Vagina (tissue), 2 donors: Measurements from ENCODE around the gene MPPED1.

ENCODE experiments used
- POLR2AphosphoS5 ChIP-seq, 2 donors: sonication (generic); formaldehyde crosslinking; IDR thresholded peaks; one replicate each; pipeline ENCODE4 v1.9.0; 2017; ENCODE audit warnings: antibody characterized with exemption in 2 of 2, mild to moderate bottlenecking in 2 of 2, low read depth in 1 of 2; ENCODE audit not compliant: insufficient read depth in 1 of 2
- TF ChIP-seq, protein P1 (sequence below), 3 experiments: fragments of 450-650 bp in 2 of 3; fragments of 200-600 bp in 1 of 3; sonication (generic) in 1 of 3; IDR thresholded peaks; one replicate each; pipeline ENCODE4 v1.5.1; 2017 to 2019; ENCODE audit warnings: antibody characterized with exemption in 3 of 3, mild to moderate bottlenecking in 2 of 3, moderate library complexity in 2 of 3

DNA sequence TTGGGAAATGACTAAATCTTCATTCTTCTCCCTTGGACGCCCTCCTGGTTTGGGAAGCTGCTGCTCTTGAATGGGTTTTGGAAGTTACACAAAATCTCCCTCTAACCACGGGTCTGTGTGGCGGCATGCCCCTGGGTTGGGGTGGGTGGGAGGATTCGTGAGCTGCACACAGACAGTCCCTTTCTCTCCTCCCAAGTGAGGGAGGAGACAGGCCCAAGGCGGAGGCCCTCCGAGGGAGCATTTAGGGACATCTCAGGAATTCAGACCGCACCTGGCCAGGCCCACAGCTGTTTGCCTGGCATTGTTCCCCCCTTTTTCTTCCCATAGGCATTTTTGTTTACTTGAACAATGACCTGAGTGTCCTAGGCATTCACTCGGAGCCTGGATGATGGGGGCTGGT, 94.1 kb downstream of the MPPED1 start:
- TF ChIP-seq, protein P1, sequence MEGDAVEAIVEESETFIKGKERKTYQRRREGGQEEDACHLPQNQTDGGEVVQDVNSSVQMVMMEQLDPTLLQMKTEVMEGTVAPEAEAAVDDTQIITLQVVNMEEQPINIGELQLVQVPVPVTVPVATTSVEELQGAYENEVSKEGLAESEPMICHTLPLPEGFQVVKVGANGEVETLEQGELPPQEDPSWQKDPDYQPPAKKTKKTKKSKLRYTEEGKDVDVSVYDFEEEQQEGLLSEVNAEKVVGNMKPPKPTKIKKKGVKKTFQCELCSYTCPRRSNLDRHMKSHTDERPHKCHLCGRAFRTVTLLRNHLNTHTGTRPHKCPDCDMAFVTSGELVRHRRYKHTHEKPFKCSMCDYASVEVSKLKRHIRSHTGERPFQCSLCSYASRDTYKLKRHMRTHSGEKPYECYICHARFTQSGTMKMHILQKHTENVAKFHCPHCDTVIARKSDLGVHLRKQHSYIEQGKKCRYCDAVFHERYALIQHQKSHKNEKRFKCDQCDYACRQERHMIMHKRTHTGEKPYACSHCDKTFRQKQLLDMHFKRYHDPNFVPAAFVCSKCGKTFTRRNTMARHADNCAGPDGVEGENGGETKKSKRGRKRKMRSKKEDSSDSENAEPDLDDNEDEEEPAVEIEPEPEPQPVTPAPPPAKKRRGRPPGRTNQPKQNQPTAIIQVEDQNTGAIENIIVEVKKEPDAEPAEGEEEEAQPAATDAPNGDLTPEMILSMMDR (IDR thresholded peaks at IDR 0.05) = no peak
- TF ChIP-seq POLR2AphosphoS5 (IDR thresholded peaks at IDR 0.05; ENCODE audit: insufficient read depth in 1 of 2, low read depth in 1 of 2) = no peak
